ENCODE results near the gene PDZD4.

The PDZD4 gene

GRCh38 chrX:153777261-153778090 is 52.9 kb downstream of the PDZD4 start:
- DNase-seq: no peak
- peak; percentile 11 for TF ChIP-seq POLR2A (IDR thresholded peaks at IDR 0.05; ENCODE audit: low read length)
- TF ChIP-seq GATA1 (IDR thresholded peaks at IDR 0.05; ENCODE audit: low read depth, low read length): no peak

GRCh38 chrX:153776611-153777045 is 53.7 kb downstream of the PDZD4 start:
- no peak for TF ChIP-seq POLR2A (IDR thresholded peaks at IDR 0.05; ENCODE audit: low read length)
- TF ChIP-seq GATA1 (IDR thresholded peaks at IDR 0.05; ENCODE audit: low read depth, low read length): no peak
- DNase-seq: peak in 1 of 2 experiments; percentile 5

DNA sequence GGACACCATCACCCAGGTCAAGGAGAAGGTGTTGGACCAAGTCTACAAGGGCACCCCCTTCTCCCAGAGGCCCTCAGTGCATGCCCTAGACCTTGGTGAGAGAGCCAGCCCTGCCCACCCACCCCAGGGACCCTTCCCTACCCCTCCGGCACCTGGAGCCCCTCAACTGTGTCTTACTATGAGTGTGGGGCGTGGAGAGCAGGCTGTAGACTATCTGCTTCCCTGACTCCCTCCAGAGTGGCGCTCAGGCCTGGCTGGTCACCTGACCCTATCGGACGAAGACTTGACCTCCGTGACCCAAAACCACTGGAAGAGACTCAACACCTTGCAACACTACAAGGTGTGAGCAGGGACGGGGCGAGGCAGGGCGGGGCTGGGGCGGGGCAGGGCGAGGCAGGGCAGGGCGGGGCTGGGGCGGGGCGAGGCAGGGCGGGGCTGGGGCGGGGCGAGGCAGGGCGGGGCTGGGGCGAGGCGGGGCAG is 54.2 kb downstream of the PDZD4 start:
- no peak for DNase-seq
- no peak for TF ChIP-seq POLR2A (IDR thresholded peaks at IDR 0.05; ENCODE audit: low read length)
- no peak for TF ChIP-seq GATA1 (IDR thresholded peaks at IDR 0.05; ENCODE audit: low read depth, low read length)

DNA sequence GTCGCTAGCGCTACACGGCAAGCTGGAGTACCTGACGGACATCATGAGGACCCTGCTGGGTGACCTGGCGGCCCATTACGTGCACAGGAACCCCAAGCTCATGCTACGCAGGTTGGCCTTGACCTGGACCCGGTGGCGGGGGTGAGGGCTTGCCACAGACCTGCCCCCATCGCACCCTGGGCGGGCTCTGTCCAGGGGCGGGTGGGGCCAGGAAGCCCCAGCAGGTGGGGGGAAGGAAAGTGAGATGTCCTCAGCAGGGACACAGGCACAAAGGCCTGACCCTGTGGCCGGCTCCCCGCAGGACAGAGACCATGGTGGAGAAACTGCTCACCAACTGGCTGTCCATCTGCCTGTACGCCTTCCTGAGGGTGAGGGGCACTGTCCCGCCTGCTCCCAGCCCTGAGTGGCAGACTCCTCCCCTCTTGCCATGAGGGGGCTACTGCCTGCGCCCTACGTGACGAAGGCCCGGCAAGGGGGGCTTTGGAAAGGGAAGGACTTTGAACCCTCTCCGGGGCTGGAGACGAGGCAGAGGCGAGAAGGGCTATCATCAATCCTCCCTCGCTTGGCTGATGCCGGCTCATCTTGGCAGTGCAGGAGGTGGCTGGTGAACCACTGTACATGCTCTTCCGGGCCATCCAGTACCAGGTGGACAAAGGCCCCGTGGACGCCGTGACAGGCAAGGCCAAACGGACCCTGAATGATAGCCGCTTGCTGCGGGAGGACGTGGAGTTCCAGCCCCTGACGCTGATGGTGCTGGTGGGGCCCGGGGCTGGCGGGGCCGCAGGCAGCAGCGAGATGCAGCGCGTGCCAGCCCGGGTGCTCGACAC is 54.8 kb downstream of the PDZD4 start:
- TF ChIP-seq GATA1 (IDR thresholded peaks at IDR 0.05; ENCODE audit: low read depth, low read length) (no peak), POLR2A (IDR thresholded peaks at IDR 0.05; ENCODE audit: low read length) (no peak)
- DNase-seq: no peak

- TF ChIP-seq GATA1 (IDR thresholded peaks at IDR 0.05; ENCODE audit: low read depth, low read length) (no peak), POLR2A (IDR thresholded peaks at IDR 0.05; ENCODE audit: low read length) (no peak)
- no peak for DNase-seq
Measured at GRCh38 chrX:153774576-153775292, 55.6 kb downstream of the PDZD4 start.

GRCh38 chrX:153773741-153774575 is 56.4 kb downstream of the PDZD4 start:
- TF ChIP-seq POLR2A (IDR thresholded peaks at IDR 0.05; ENCODE audit: low read length) (no peak), GATA1 (IDR thresholded peaks at IDR 0.05; ENCODE audit: low read depth, low read length) (no peak)

GRCh38 chrX:153773218-153773611 is 57.1 kb downstream of the PDZD4 start:
- TF ChIP-seq GATA1 (IDR thresholded peaks at IDR 0.05; ENCODE audit: low read depth, low read length) (no peak), POLR2A (IDR thresholded peaks at IDR 0.05; ENCODE audit: low read length) (no peak)
- no peak for DNase-seq

More at GRCh38 chrX:153773741-153774575, 56.4 kb downstream of the PDZD4 start:
- DNase-seq: no peak

GRCh38 chrX:153772316-153773217 is 57.8 kb downstream of the PDZD4 start:
- TF ChIP-seq GATA1 (IDR thresholded peaks at IDR 0.05; ENCODE audit: low read depth, low read length) (no peak), POLR2A (IDR thresholded peaks at IDR 0.05; ENCODE audit: low read length) (no peak)
- DNase-seq: no peak

GRCh38 chrX:153771415-153772315 is 58.7 kb downstream of the PDZD4 start:
- DNase-seq: no peak
- TF ChIP-seq GATA1 (IDR thresholded peaks at IDR 0.05; ENCODE audit: low read depth, low read length) (no peak), POLR2A (IDR thresholded peaks at IDR 0.05; ENCODE audit: low read length) (no peak)

- TF ChIP-seq POLR2A (IDR thresholded peaks at IDR 0.05; ENCODE audit: low read length) (no peak), GATA1 (IDR thresholded peaks at IDR 0.05; ENCODE audit: low read depth, low read length) (no peak)
- DNase-seq: no peak
Measured at GRCh38 chrX:153770601-153771414, 59.5 kb downstream of the PDZD4 start.

All from erythroblast (primary cell).